ENCODE measurements around the gene ABCA10. TPM values are rescaled to one million over a fixed set of nuclear protein-coding genes. Genes with fewer than 3 reads are reported as not detected.
A peak's percentile ranks its signal among the peaks of the same experiment; 100 is the strongest.

Gene ABCA10
- total RNA-seq, 4 donors from 2014 or later, result 2.6 to 39.3 (median 5.2) TPM

DNA sequence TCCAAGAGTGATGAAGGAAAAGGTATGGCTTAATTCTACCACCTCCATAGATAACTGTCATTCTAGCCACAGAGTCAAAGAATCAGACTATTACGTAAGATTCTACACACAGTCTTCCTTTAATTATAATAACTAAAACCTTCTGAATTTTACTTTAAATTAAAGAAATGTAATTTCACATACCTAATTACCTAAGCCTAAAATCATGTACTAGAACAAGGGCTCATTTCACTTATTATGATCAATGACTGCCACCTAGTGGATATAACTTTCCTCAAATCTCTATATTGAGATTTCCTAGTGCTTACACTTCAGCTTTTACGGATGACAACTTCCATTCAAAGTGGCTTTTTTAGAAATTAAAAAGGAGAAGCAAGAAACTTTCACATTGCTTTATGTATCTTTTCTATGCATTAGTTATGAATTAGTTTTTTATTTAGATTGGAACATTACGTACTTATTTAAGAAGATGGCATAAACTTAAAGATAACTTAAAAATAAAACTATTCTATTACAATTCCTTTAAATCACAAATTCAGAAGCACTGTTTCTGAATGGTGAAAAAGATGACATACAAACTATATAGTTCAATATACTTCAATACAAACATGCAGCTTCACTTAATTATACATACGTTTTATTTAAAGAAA is 18.2 kb upstream of the ABCA10 start:
- H3K27me3 ChIP-seq, result no peaks in the 10 kb centered on the region
- no peak for TF ChIP-seq POLR2A (IDR thresholded peaks at IDR 0.05)
- TF ChIP-seq, protein P1, sequence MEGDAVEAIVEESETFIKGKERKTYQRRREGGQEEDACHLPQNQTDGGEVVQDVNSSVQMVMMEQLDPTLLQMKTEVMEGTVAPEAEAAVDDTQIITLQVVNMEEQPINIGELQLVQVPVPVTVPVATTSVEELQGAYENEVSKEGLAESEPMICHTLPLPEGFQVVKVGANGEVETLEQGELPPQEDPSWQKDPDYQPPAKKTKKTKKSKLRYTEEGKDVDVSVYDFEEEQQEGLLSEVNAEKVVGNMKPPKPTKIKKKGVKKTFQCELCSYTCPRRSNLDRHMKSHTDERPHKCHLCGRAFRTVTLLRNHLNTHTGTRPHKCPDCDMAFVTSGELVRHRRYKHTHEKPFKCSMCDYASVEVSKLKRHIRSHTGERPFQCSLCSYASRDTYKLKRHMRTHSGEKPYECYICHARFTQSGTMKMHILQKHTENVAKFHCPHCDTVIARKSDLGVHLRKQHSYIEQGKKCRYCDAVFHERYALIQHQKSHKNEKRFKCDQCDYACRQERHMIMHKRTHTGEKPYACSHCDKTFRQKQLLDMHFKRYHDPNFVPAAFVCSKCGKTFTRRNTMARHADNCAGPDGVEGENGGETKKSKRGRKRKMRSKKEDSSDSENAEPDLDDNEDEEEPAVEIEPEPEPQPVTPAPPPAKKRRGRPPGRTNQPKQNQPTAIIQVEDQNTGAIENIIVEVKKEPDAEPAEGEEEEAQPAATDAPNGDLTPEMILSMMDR (IDR thresholded peaks at IDR 0.05 in 4 of 5, conservative IDR thresholded peaks at IDR 0.05 in 1 of 5), result peak in 4 of 5 experiments; percentile 34 to 54 (median 46)
- intact Hi-C loops (cut with DNase I; ENCODE audit: low total_unique reads) (no loop called here), in situ Hi-C loops (cut with MboI; ENCODE audit: low sequenced_read_pairs in 4 of 4) (loop anchor here (10.0 to 25.0 kb wide), 2 partner anchors 472 to 710 kb away; no protein-coding TSS in a partner anchor)
- H3K4me1 ChIP-seq, result no peaks in the 10 kb centered on the region
- no peak overlapping the region for H3K27ac ChIP-seq
- H3K4me3 ChIP-seq, result no peak overlapping the region
- peaks cover 0 to 84% of the 10 kb centered on the region in 2 donors for H3K36me3 ChIP-seq
- DNase-seq (no peak), ATAC-seq (no peak)
- no peaks in the 10 kb centered on the region for H3K9me3 ChIP-seq

DNA sequence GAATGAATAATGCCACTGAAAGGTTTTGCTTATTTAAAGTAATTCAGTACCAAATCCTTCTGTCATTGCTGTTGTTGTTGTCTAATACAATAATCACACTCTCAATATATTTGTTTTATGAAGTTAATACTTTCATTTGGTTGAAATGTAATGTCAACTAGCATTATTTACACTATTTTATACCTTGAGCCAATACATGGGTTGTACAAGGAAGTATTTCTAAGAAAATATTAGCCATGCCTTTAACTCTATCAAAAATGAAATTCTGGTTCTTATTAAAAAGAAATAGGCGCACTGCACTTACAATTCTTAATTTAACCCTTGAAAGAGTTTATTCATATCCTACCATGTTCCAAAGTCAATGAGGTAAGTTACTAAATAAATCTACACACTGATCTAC is 17.6 kb upstream of the ABCA10 start:
- intact Hi-C loops (cut with DNase I; ENCODE audit: low total_unique reads) (no loop called here), in situ Hi-C loops (cut with MboI; ENCODE audit: low sequenced_read_pairs in 4 of 4) (loop anchor here (10.0 to 25.0 kb wide), 2 partner anchors 471 to 709 kb away; no protein-coding TSS in a partner anchor)
- DNase-seq (no peak), ATAC-seq (no peak)
- H3K4me3 ChIP-seq, result no peak overlapping the region
- no peak overlapping the region for H3K27ac ChIP-seq
- H3K36me3 ChIP-seq, result peaks cover 0 to 85% of the 10 kb centered on the region in 2 donors
- no peaks in the 10 kb centered on the region for H3K9me3 ChIP-seq
- H3K27me3 ChIP-seq, result no peaks in the 10 kb centered on the region
- H3K4me1 ChIP-seq, result no peaks in the 10 kb centered on the region
- TF ChIP-seq POLR2A (IDR thresholded peaks at IDR 0.05), result no peak
- TF ChIP-seq, protein P1 (IDR thresholded peaks at IDR 0.05 in 4 of 5, conservative IDR thresholded peaks at IDR 0.05 in 1 of 5), result no peak

DNA sequence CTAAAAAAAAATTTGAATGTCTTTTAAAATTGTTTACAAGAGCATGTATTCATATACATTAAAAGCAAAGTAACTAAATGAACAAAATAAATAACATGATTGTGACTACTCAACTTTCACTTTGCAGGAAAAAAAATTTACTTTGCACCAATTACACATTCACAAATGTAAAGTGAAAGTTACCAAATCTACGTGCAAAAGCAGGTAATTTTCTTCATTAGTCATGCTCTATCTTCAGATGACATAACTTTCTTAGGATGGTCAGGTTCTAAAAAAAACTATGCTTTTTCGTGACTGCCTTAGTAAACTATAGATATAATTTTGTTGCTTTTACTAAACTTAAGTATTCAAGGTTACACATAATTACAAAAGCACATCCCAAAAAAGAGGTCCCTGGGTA is 17.0 kb upstream of the ABCA10 start:
- TF ChIP-seq POLR2A (IDR thresholded peaks at IDR 0.05), result no peak
- TF ChIP-seq, protein P1 (IDR thresholded peaks at IDR 0.05 in 4 of 5, conservative IDR thresholded peaks at IDR 0.05 in 1 of 5), result no peak
- Histone ChIP-seq H3K4me1 (no peaks in the 10 kb centered on the region), H3K27ac (no peak overlapping the region), H3K36me3 (peaks cover 0 to 82% of the 10 kb centered on the region in 2 donors), H3K9me3 (no peaks in the 10 kb centered on the region), H3K4me3 (no peak overlapping the region), H3K27me3 (no peaks in the 10 kb centered on the region)
- in situ Hi-C loops (cut with MboI; ENCODE audit: low sequenced_read_pairs in 4 of 4) (loop anchor here (10.0 to 25.0 kb wide), 2 partner anchors 471 to 708 kb away; no protein-coding TSS in a partner anchor), intact Hi-C loops (cut with DNase I; ENCODE audit: low total_unique reads) (no loop called here)
- ATAC-seq (no peak), DNase-seq (no peak)

DNA sequence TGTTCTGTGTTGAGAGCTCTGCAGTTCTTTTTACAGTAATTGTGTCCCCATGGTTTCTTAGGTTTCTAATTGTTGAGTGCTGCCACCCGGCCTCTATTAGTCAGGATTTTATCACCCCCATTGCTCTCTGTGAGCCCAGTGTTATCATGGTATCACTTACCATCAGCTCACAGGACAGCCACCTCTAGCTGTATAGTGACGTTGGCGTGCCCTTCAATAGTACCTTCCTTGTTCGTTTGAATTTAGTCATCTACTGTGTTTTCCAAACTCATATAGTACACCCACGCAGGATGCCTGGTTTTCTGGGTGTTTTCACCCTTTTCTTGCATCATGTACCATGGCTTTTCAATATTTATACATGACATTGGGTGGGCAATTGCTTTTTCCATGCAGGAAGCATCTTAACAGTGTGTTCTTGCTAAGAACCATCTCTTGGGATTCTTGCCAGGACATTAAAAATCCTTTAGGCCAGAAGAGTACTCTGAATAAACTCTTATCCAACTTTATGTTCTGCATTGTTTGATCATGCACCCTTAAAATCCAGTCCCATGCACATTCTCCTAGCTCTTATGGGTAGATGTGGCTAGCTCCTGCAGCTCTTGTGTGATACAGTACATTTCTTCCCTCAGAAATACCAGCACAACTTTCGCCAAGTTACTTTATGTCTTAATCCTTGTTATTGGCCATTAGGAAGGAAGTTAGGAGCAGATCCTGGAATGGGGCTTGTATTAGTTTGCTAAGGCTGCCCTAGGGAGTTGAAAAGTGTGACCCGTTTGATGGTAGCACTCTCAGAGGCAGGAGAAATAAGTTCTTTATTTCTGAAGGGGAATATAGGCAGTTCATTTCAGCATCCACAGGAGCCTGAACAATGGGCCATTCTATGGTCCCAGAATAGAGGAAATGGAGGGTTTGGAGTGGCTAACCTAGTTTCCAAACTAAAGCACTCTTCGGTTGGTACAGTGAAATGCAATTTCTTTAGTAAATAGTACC is 11.3 kb upstream of the ABCA10 start:
- H3K27me3 ChIP-seq, result no peaks in the 10 kb centered on the region
- intact Hi-C loops (cut with DNase I; ENCODE audit: low total_unique reads), result loop anchor here (5.0 kb wide), 1 partner anchor 468 kb away; no protein-coding TSS in a partner anchor

More for the DNA sequence above, 11.3 kb upstream of the ABCA10 start:
- no peak overlapping the region for H3K4me3 ChIP-seq
- no peaks in the 10 kb centered on the region for H3K9me3 ChIP-seq
- H3K4me1 ChIP-seq, result no peaks in the 10 kb centered on the region
- ATAC-seq (no peak), DNase-seq (no peak)
- TF ChIP-seq, protein P1 (IDR thresholded peaks at IDR 0.05 in 4 of 5, conservative IDR thresholded peaks at IDR 0.05 in 1 of 5), result no peak
- TF ChIP-seq POLR2A (IDR thresholded peaks at IDR 0.05), result no peak
- peaks cover 0 to 50% of the 10 kb centered on the region in 2 donors for H3K36me3 ChIP-seq
- no peak overlapping the region for H3K27ac ChIP-seq
- in situ Hi-C loops (cut with MboI; ENCODE audit: low sequenced_read_pairs in 4 of 4), result loop anchor here (10.0 to 25.0 kb wide), 2 partner anchors 465 to 703 kb away; no protein-coding TSS in a partner anchor
